ENCODE measurements around the gene SV2C.

Gene SV2C

DNA sequence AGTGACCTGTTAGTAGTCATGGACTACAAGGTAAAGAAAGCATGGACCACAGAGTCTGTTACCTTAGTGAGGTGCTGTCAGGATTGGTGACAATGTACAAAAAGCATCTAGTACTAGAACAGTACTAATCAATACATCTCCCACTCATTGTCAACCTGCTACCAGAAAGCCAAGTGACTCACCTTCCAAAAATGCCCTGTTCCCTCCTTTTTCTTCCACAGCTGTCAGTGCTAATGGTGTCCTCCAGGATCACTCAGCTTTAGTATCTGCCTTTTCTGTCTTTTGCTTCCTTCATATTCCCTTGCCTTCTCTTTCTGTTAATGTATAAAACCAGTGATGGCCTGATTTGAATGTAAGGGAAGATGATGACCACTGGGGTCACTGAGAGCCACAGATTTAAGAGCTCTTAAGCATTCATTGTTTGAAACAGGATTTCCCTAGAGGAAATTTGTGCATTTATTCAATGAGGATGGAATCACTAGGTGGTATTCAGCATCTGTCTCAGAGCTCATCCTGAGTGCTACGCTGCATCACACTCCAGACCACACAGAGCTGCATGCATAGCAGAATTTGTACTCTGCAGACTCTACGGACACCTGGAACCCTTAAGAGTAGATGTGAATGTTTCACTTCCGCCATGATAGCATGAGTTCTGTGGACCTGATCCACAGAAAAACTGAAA lies 71.0 kb downstream of the SV2C start:
- H3K36me3 ChIP-seq (ENCODE audit: low read length): no peaks in the 10 kb centered on the region; the same call in 1 of the 2 replicates
- no peaks in the 10 kb centered on the region for H3K27me3 ChIP-seq (ENCODE audit: low read length)
- H3K27ac ChIP-seq (ENCODE audit: low read depth, low read length): no peak overlapping the region
- no peaks in the 10 kb centered on the region for H4K20me1 ChIP-seq (ENCODE audit: low read depth, low read length)
- TF ChIP-seq EZH2phosphoT487 (conservative IDR thresholded peaks at IDR 0.05; ENCODE audit: low read length): no peak
- TF ChIP-seq, protein P1, sequence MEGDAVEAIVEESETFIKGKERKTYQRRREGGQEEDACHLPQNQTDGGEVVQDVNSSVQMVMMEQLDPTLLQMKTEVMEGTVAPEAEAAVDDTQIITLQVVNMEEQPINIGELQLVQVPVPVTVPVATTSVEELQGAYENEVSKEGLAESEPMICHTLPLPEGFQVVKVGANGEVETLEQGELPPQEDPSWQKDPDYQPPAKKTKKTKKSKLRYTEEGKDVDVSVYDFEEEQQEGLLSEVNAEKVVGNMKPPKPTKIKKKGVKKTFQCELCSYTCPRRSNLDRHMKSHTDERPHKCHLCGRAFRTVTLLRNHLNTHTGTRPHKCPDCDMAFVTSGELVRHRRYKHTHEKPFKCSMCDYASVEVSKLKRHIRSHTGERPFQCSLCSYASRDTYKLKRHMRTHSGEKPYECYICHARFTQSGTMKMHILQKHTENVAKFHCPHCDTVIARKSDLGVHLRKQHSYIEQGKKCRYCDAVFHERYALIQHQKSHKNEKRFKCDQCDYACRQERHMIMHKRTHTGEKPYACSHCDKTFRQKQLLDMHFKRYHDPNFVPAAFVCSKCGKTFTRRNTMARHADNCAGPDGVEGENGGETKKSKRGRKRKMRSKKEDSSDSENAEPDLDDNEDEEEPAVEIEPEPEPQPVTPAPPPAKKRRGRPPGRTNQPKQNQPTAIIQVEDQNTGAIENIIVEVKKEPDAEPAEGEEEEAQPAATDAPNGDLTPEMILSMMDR (IDR thresholded peaks at IDR 0.05; ENCODE audit: insufficient read depth, low read length, poor library complexity, severe bottlenecking): no peak
- no peak overlapping the region for H3K9ac ChIP-seq (ENCODE audit: low read length)
- no peaks in the 10 kb centered on the region for H3K9me2 ChIP-seq (replicated peaks; ENCODE audit: insufficient read depth, low read length)
- no peaks in the 10 kb centered on the region for H3K9me3 ChIP-seq (ENCODE audit: insufficient read depth, low read length)
- no peaks in the 10 kb centered on the region for H3F3A ChIP-seq (ENCODE audit: insufficient read depth)
- H3K4me3 ChIP-seq (ENCODE audit: insufficient read depth, low read length, poor library complexity, severe bottlenecking): no peak overlapping the region
- H3K79me2 ChIP-seq (ENCODE audit: insufficient read depth, low read length): no peaks in the 10 kb centered on the region
- no peak overlapping the region for H3K4me2 ChIP-seq (ENCODE audit: low read depth, low read length, poor library complexity, severe bottlenecking)
- H2AFZ ChIP-seq (ENCODE audit: low read depth, low read length, severe bottlenecking): no peak overlapping the region

DNA sequence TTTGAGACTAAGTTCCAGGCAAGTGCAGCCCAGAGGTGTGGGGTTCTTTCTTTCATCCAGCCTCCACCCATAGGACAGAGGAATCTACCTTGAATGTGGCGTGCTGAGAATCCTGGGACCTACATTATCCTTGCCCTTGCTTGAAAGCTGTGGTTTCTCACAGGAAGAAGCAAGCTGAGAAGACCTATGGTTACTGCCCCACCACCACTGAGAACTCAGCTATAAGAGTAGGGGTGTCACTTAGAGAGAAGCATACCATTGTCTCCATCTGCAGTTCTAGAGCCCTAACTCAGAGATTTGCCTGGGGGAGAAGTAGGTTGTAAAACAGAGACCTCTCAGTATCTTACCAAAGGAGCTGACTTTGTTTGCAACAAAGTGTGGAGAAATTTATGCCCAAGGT lies 72.4 kb downstream of the SV2C start:
- H3K27me3 ChIP-seq (ENCODE audit: low read length): no peaks in the 10 kb centered on the region
- H3K4me3 ChIP-seq (ENCODE audit: insufficient read depth, low read length, poor library complexity, severe bottlenecking): no peak overlapping the region
- H4K20me1 ChIP-seq (ENCODE audit: low read depth, low read length): no peaks in the 10 kb centered on the region
- H3K4me2 ChIP-seq (ENCODE audit: low read depth, low read length, poor library complexity, severe bottlenecking): no peak overlapping the region
- H3K79me2 ChIP-seq (ENCODE audit: insufficient read depth, low read length): no peaks in the 10 kb centered on the region
- no peak overlapping the region for H3K9ac ChIP-seq (ENCODE audit: low read length)
- H3K36me3 ChIP-seq (ENCODE audit: low read length): no peaks in the 10 kb centered on the region; the same call in 1 of the 2 replicates
- no peaks in the 10 kb centered on the region for H3K9me3 ChIP-seq (ENCODE audit: insufficient read depth, low read length)
- H2AFZ ChIP-seq (ENCODE audit: low read depth, low read length, severe bottlenecking): no peak overlapping the region
- H3K9me2 ChIP-seq (replicated peaks; ENCODE audit: insufficient read depth, low read length): no peaks in the 10 kb centered on the region
- no peak overlapping the region for H3K27ac ChIP-seq (ENCODE audit: low read depth, low read length)
- TF ChIP-seq EZH2phosphoT487 (conservative IDR thresholded peaks at IDR 0.05; ENCODE audit: low read length): no peak
- TF ChIP-seq, protein P1 (IDR thresholded peaks at IDR 0.05; ENCODE audit: insufficient read depth, low read length, poor library complexity, severe bottlenecking): no peak
- no peaks in the 10 kb centered on the region for H3F3A ChIP-seq (ENCODE audit: insufficient read depth)

DNA sequence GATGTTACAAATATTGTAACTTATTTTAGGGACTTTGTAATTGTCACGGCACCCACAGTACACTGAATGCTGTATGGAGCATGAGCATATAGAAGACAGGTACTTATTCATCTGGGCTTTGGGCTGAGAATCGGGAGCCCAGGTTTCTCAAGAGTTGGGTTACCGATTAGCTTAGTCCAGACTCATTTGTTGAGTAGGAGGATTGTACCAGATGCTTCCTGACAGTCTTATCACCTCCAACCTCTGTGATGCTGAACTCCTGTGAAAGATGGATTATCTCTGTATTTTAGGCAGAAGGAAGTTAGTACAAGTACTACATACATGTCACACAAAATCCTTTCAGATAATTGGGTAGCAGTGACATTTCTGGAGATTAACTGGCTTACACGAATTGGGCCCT lies 79.2 kb downstream of the SV2C start:
- H3K36me3 ChIP-seq (ENCODE audit: low read length): no peaks in the 10 kb centered on the region; the same call in 1 of the 2 replicates
- no peaks in the 10 kb centered on the region for H3K27me3 ChIP-seq (ENCODE audit: low read length)
- H3K4me2 ChIP-seq (ENCODE audit: low read depth, low read length, poor library complexity, severe bottlenecking): no peak overlapping the region
- no peaks in the 10 kb centered on the region for H3K9me3 ChIP-seq (ENCODE audit: insufficient read depth, low read length)
- no peak overlapping the region for H3K4me3 ChIP-seq (ENCODE audit: insufficient read depth, low read length, poor library complexity, severe bottlenecking)
- H3K79me2 ChIP-seq (ENCODE audit: insufficient read depth, low read length): no peaks in the 10 kb centered on the region
- no peak overlapping the region for H2AFZ ChIP-seq (ENCODE audit: low read depth, low read length, severe bottlenecking)
- H3F3A ChIP-seq (ENCODE audit: insufficient read depth): no peaks in the 10 kb centered on the region
- no peak overlapping the region for H3K27ac ChIP-seq (ENCODE audit: low read depth, low read length)
- H3K9ac ChIP-seq (ENCODE audit: low read length): no peak overlapping the region
- no peaks in the 10 kb centered on the region for H4K20me1 ChIP-seq (ENCODE audit: low read depth, low read length)
- TF ChIP-seq, protein P1 (IDR thresholded peaks at IDR 0.05; ENCODE audit: insufficient read depth, low read length, poor library complexity, severe bottlenecking): no peak
- no peak for TF ChIP-seq EZH2phosphoT487 (conservative IDR thresholded peaks at IDR 0.05; ENCODE audit: low read length)
- H3K9me2 ChIP-seq (replicated peaks; ENCODE audit: insufficient read depth, low read length): no peaks in the 10 kb centered on the region

Measured in SU-DHL-6 (cell line).